GM19395 (cell line): ENCODE data around the gene SLCO2B1.

Source experiments
- ATAC-seq: cut with Tn5 transposase; IDR thresholded peaks from one replicate; pipeline ENCODE4 v1.9.1; 2021; ENCODE audit warnings: mild to moderate bottlenecking, moderate library complexity; ENCODE audit not compliant: unreplicated experiment

SLCO2B1 gene

GRCh38 chr11:75144716-75145014 lies 6.2 kb upstream of the SLCO2B1 start:
- no peak for ATAC-seq

- no peak for ATAC-seq
Measured at GRCh38 chr11:75145196-75145971, 5.5 kb upstream of the SLCO2B1 start.

- no peak for ATAC-seq
Measured at GRCh38 chr11:75145972-75146519, 4.9 kb upstream of the SLCO2B1 start.

- no peak for ATAC-seq
Measured at GRCh38 chr11:75146711-75147110, 4.2 kb upstream of the SLCO2B1 start.

GRCh38 chr11:75147191-75147874 lies 3.6 kb upstream of the SLCO2B1 start:
- ATAC-seq: no peak

- no peak for ATAC-seq
Measured at GRCh38 chr11:75147875-75148263, 3.0 kb upstream of the SLCO2B1 start.

- ATAC-seq: no peak
Measured at GRCh38 chr11:75148436-75148983, 2.4 kb upstream of the SLCO2B1 start.

- ATAC-seq: no peak
Measured at GRCh38 chr11:75149766-75150465, 991 bp upstream of the SLCO2B1 start.

- ATAC-seq: no peak
Measured at GRCh38 chr11:75151346-75152047, 590 bp downstream of the SLCO2B1 start.

- no peak for ATAC-seq
Measured at GRCh38 chr11:75152090-75152489, 1.2 kb downstream of the SLCO2B1 start.

- ATAC-seq: no peak
Measured at GRCh38 chr11:75152651-75153427, 1.9 kb downstream of the SLCO2B1 start.

- no peak for ATAC-seq
Measured at GRCh38 chr11:75154646-75155569, 4.0 kb downstream of the SLCO2B1 start.

- ATAC-seq: no peak
Measured at GRCh38 chr11:75155570-75156422, 4.9 kb downstream of the SLCO2B1 start.

GRCh38 chr11:75158241-75158640 lies 7.3 kb downstream of the SLCO2B1 start:
- no peak for ATAC-seq

- no peak for ATAC-seq
Measured at GRCh38 chr11:75158696-75159150, 7.8 kb downstream of the SLCO2B1 start.

GRCh38 chr11:75159151-75159953 lies 8.4 kb downstream of the SLCO2B1 start:
- ATAC-seq: no peak

GRCh38 chr11:75160220-75160757 lies 9.4 kb downstream of the SLCO2B1 start:
- no peak for ATAC-seq
